Astrocyte (in vitro differentiated cells and primary cell): ENCODE results near the gene SAMD9L.

Experiments
- EZH2 ChIP-seq: IDR thresholded peaks from 2 replicates; pipeline ENCODE4 v1.6.1; 2012; ENCODE audit warnings: mild to moderate bottlenecking, low read length, inconsistent platforms; ENCODE audit not compliant: insufficient read depth
- TF ChIP-seq, protein P1 (sequence below): IDR thresholded peaks from 2 replicates; pipeline ENCODE4 v1.5.1; 2011; ENCODE audit warnings: low read depth, mild to moderate bottlenecking, inconsistent platforms, low read length, moderate library complexity; ENCODE audit not compliant: insufficient read depth

DNA sequence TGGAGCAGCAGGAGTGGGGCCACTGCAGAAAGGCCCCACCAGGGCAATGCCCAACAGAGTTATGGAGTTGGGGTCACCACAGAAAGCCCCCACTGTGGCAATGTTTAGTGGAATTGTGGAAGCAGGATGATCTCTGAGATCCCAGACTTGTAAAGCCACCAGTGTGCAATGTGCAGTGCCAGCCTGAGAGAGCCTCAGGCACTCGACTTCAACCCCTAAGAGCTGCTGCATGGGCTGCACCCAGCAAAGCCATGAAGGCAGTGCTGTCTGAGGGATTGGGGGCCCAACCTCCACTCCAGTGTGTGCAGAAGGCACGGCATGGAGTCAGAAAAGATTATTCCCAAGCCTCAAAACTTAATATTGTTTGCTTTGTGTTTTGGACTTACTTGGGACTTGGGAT, 50.8 kb downstream of the SAMD9L start:
- TF ChIP-seq, protein P1, sequence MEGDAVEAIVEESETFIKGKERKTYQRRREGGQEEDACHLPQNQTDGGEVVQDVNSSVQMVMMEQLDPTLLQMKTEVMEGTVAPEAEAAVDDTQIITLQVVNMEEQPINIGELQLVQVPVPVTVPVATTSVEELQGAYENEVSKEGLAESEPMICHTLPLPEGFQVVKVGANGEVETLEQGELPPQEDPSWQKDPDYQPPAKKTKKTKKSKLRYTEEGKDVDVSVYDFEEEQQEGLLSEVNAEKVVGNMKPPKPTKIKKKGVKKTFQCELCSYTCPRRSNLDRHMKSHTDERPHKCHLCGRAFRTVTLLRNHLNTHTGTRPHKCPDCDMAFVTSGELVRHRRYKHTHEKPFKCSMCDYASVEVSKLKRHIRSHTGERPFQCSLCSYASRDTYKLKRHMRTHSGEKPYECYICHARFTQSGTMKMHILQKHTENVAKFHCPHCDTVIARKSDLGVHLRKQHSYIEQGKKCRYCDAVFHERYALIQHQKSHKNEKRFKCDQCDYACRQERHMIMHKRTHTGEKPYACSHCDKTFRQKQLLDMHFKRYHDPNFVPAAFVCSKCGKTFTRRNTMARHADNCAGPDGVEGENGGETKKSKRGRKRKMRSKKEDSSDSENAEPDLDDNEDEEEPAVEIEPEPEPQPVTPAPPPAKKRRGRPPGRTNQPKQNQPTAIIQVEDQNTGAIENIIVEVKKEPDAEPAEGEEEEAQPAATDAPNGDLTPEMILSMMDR, result no peak
- TF ChIP-seq EZH2, result no peak
